ENCODE results near the gene DOK3. TPM values are rescaled to one million over a fixed set of nuclear protein-coding genes. Genes with fewer than 3 reads are reported as not detected.

DOK3 gene
- total and polyA plus RNA-seq, 2 donors (not counting 3 experiments of a cell fraction or from before 2014, with no cell fraction given), result 4.8 to 5.3 TPM

DNA sequence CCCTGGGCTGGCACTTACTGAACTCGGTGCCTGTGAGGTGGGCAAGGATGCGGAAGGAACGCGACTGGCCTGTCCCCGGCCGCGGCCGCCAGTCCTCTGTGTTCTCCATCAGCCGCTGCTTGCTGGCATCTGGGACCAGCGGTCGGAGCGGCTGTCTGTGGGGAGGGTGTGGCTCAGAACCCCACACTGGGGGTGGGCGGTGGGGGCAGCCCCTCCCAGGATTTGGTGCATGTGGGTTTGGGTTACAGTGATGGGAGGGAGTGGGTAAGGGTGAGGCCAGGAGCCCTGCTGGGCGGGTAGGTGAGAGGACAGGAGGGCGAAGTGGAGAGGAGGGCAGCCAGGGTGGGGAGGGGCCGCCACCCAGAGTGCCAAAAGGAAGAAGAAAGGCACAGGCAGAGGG is 18.6 kb downstream of the DOK3 start:
- Histone ChIP-seq H2AFZ (ENCODE audit: low read depth, low read length) (no peak overlapping the region), H3K4me1 (ENCODE audit: control insufficient read depth, extremely low read depth, insufficient read depth, low read length) (peaks cover 46% of the 10 kb centered on the region), H3K4me3 (replicated peaks in 1 of 3; ENCODE audit: insufficient read depth in 1 of 3, low read depth in 1 of 3, low read length in 3 of 3) (no peak overlapping the region), H3K9me1 (replicated peaks; ENCODE audit: control insufficient read depth, extremely low read depth, insufficient read depth, low read length) (no peaks in the 10 kb centered on the region), H3K27me3 (ENCODE audit: control insufficient read depth in 2 of 2, insufficient read depth in 2 of 2, low read length in 2 of 2) (no peaks in the 10 kb centered on the region), H3K27ac (ENCODE audit: insufficient read depth, low read depth, low read length) (no peak overlapping the region), H3K4me2 (ENCODE audit: insufficient read depth, low read length) (no peak overlapping the region), H3K36me3 (ENCODE audit: control insufficient read depth in 2 of 2, extremely low read depth in 1 of 2, insufficient read depth in 2 of 2, low read length in 2 of 2) (peaks cover 22 to 43% of the 10 kb centered on the region in 2 experiments), H3K9ac (replicated peaks; ENCODE audit: extremely low read depth, insufficient read depth, low read length) (no peak overlapping the region), H3K79me2 (ENCODE audit: control insufficient read depth, insufficient read depth, low read length) (peaks cover 41% of the 10 kb centered on the region), H3K9me3 (replicated peaks; ENCODE audit: control insufficient read depth, insufficient read depth, low read length) (no peaks in the 10 kb centered on the region), H4K20me1 (replicated peaks; ENCODE audit: control insufficient read depth, extremely low read depth, insufficient read depth, low read length) (no peaks in the 10 kb centered on the region)
- CTCF ChIA-PET, result interaction anchor here (0.7 to 5.3 kb wide), 6 partner anchors 11 to 35 kb away, joined by 3 to 58 read pairs (median 4); partner anchors contain the start of gene DOK3
- TF ChIP-seq, protein P1, sequence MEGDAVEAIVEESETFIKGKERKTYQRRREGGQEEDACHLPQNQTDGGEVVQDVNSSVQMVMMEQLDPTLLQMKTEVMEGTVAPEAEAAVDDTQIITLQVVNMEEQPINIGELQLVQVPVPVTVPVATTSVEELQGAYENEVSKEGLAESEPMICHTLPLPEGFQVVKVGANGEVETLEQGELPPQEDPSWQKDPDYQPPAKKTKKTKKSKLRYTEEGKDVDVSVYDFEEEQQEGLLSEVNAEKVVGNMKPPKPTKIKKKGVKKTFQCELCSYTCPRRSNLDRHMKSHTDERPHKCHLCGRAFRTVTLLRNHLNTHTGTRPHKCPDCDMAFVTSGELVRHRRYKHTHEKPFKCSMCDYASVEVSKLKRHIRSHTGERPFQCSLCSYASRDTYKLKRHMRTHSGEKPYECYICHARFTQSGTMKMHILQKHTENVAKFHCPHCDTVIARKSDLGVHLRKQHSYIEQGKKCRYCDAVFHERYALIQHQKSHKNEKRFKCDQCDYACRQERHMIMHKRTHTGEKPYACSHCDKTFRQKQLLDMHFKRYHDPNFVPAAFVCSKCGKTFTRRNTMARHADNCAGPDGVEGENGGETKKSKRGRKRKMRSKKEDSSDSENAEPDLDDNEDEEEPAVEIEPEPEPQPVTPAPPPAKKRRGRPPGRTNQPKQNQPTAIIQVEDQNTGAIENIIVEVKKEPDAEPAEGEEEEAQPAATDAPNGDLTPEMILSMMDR (IDR thresholded peaks at IDR 0.05; ENCODE audit: extremely low read depth in 1 of 2, insufficient read depth in 1 of 2, low read depth in 1 of 2, low read length in 2 of 2), result no peak
- no peak for TF ChIP-seq POLR2A (IDR thresholded peaks at IDR 0.05; ENCODE audit: low read depth, low read length)
- TF ChIP-seq FOS (IDR thresholded peaks at IDR 0.05; ENCODE audit: borderline replicate concordance, insufficient read depth, low read length), result no peak
- TF ChIP-seq POLR2AphosphoS5 (IDR thresholded peaks at IDR 0.05; ENCODE audit: insufficient read depth, low read depth, low read length), result no peak
- TF ChIP-seq EZH2 (IDR thresholded peaks at IDR 0.05; ENCODE audit: borderline replicate concordance, low read depth, low read length, severe bottlenecking), result no peak
- TF ChIP-seq GATA2 (IDR thresholded peaks at IDR 0.05; ENCODE audit: insufficient read depth, insufficient read length, low read depth, low read length), result no peak
- TF ChIP-seq MYC (IDR thresholded peaks at IDR 0.05; ENCODE audit: low read depth, low read length), result no peak
- no peak for TF ChIP-seq JUN (IDR thresholded peaks at IDR 0.05; ENCODE audit: borderline replicate concordance, insufficient read depth, insufficient read length, low read depth)
- no peak for TF ChIP-seq MAX (IDR thresholded peaks at IDR 0.05; ENCODE audit: insufficient read depth, insufficient read length)
- FAIRE-seq (no peak), DNase-seq (ENCODE audit: low read depth, low spot score) (no peak)
- no TSS peak for BruUV-seq (replicated peaks)
- intact Hi-C loops (cut with micrococcal nuclease), result loop anchor here (1.0 to 10.0 kb wide), 3 partner anchors 10 to 956 kb away; partner anchors contain the start of genes N4BP3 and RNF44
- POLR2A ChIA-PET, result no interaction called here
- dilution Hi-C loops (cut with MboI; ENCODE audit: extremely low pct_ligation_motif_present, low sequenced_read_pairs), result no loop called here
